NOMO-1 treated with DMSO at 0.1 percent for 48 hours (cell line): ENCODE measurements around the gene TMIE.

Source experiments
- DNase-seq: peaks from one replicate; lab custom pipeline; 2025; ENCODE audit not compliant: unreplicated experiment; lab: John Stamatoyannopoulos, UW

The TMIE gene

GRCh38 chr3:46706771-46707582, 5.8 kb downstream of the TMIE start:
- DNase-seq, result no peak

- no peak for DNase-seq
Observed at GRCh38 chr3:46707601-46708011, 6.4 kb downstream of the TMIE start.

GRCh38 chr3:46708401-46709156, 7.4 kb downstream of the TMIE start:
- no peak for DNase-seq

- no peak for DNase-seq
Observed at GRCh38 chr3:46709157-46709654, 8.0 kb downstream of the TMIE start.

GRCh38 chr3:46709721-46710120, 8.5 kb downstream of the TMIE start:
- no peak for DNase-seq

GRCh38 chr3:46710229-46710628, 9.0 kb downstream of the TMIE start:
- DNase-seq, result no peak

GRCh38 chr3:46710671-46711295, 9.6 kb downstream of the TMIE start:
- DNase-seq, result no peak

- no peak for DNase-seq
Observed at GRCh38 chr3:46711305-46711704, 10.1 kb downstream of the TMIE start.

- DNase-seq, result no peak
Observed at GRCh38 chr3:46711760-46712159, 10.6 kb downstream of the TMIE start.

- no peak for DNase-seq
Observed at GRCh38 chr3:46712191-46713049, 11.2 kb downstream of the TMIE start.

- no peak for DNase-seq
Observed at GRCh38 chr3:46713050-46713897, 12.1 kb downstream of the TMIE start.

GRCh38 chr3:46713898-46714552, 12.8 kb downstream of the TMIE start:
- DNase-seq, result no peak

GRCh38 chr3:46714728-46715506, 13.7 kb downstream of the TMIE start:
- no peak for DNase-seq

GRCh38 chr3:46715507-46716175, 14.4 kb downstream of the TMIE start:
- no peak for DNase-seq

GRCh38 chr3:46716461-46717441, 15.6 kb downstream of the TMIE start:
- no peak for DNase-seq

GRCh38 chr3:46717447-46718231, 16.4 kb downstream of the TMIE start, which contains the start of gene PRSS50:
Gene PRSS50, minus strand, starts transcription at chr3:46717869. Its CDS starts 45 bp downstream, at chr3:46717824.
- no peak for DNase-seq
